Panc1 (cell line): Measurements from ENCODE around the gene SCART1.

Source experiments
- CTCF ChIP-seq: fragments of 450-650 bp; IDR thresholded peaks from 2 replicates; pipeline ENCODE4 v1.5.1; 2017; ENCODE audit warnings: mild to moderate bottlenecking
- POLR2AphosphoS5 ChIP-seq: IDR thresholded peaks from 2 replicates; pipeline ENCODE4 v1.6.1; 2012; ENCODE audit warnings: mild to moderate bottlenecking, low read depth, low read length, moderate library complexity
- SIN3A ChIP-seq: IDR thresholded peaks from 2 replicates; pipeline ENCODE4 v1.6.1; 2012; ENCODE audit warnings: low read depth, mild to moderate bottlenecking, low read length, moderate library complexity, borderline replicate concordance; ENCODE audit not compliant: insufficient read depth

DNA sequence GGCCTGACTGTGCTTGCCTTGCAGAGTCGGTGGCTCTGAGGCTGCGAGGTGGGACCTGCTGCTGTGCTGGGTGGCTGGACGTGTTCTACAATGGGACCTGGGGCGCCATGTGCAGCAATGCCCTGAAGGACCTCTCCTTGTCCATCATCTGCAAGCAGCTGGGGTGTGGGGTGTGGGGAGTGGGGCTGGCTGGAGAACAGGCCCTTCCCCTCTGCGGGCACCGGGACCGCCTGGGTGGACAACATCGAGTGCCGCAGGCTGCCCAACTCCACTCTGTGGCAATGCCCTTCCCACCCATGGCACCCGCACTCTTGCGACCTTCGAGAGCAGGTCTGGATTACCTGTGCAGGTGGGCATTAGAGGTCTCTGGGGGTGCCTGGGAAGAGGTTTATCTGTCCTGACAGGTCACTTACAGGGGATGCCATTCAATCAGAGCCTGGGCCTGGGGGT lies 10.9 kb downstream of the SCART1 start:
- TF ChIP-seq CTCF (no peak), POLR2AphosphoS5 (no peak), SIN3A (no peak)
